Liver (tissue), 2 donors: ENCODE data around the gene SYNGR3.

Experiments used
- ATF3 ChIP-seq: IDR thresholded peaks from 2 replicates; pipeline ENCODE4 v1.6.1; 2016; ENCODE audit warnings: antibody characterized with exemption
- SP1 ChIP-seq: IDR thresholded peaks from 2 replicates; pipeline ENCODE4 v1.6.1; 2018; ENCODE audit warnings: antibody characterized with exemption, mild to moderate bottlenecking
- TAF1 ChIP-seq: conservative IDR thresholded peaks from 2 replicates; pipeline ENCODE4 v1.6.1; 2016; ENCODE audit warnings: antibody characterized with exemption, mild to moderate bottlenecking
- ZBTB33 ChIP-seq: IDR thresholded peaks from 2 replicates; pipeline ENCODE4 v1.6.1; 2016; ENCODE audit warnings: antibody characterized with exemption
- donor health status: healthy.

GRCh38 chr16:1982991-1983543 is 6.7 kb upstream of the SYNGR3 start:
- TF ChIP-seq SP1 (no peak), TAF1 (no peak), ZBTB33 (no peak), ATF3 (no peak)
